Neural cell (in vitro differentiated cells): Measurements from ENCODE around the gene CYTH3. TPM values are rescaled to one million over a fixed set of nuclear protein-coding genes. Genes with fewer than 3 reads are reported as not detected.

Experiments
- H2AFZ ChIP-seq: fragments of 200-600, 300-800 bp; sonication (generic), shearing (Covaris generic); 2 replicates; pipeline ENCODE4 v1.6.0; 2014; ENCODE audit warnings: low read depth, mild to moderate bottlenecking, antibody characterized with exemption, low read length, moderate library complexity
- H3F3A ChIP-seq: fragments of 200-600 bp; shearing (Covaris generic); 2 replicates; pipeline ENCODE4 v1.6.1; 2016; ENCODE audit warnings: mild to moderate bottlenecking, moderate library complexity, mixed read lengths, antibody characterized with exemption, low read length; ENCODE audit not compliant: insufficient read depth, poor library complexity, severe bottlenecking
- H3K27ac ChIP-seq: fragments of 200-600, 300-800 bp; sonication (generic), shearing (Covaris generic); 2 replicates; pipeline ENCODE4 v1.5.1; 2014; ENCODE audit warnings: mild to moderate bottlenecking, low read length, moderate library complexity
- H3K27me3 ChIP-seq: fragments of 300-800, 200-600 bp; sonication (generic), shearing (Covaris generic); 2 replicates; pipeline ENCODE4 v1.6.0; 2014; ENCODE audit warnings: mild to moderate bottlenecking, low read depth, low read length, moderate library complexity; ENCODE audit not compliant: insufficient read depth
- H3K36me3 ChIP-seq: fragments of 300-800, 200-600 bp; sonication (generic), shearing (Covaris generic); 2 replicates; pipeline ENCODE4 v1.5.1; 2014; ENCODE audit warnings: mild to moderate bottlenecking, antibody characterized with exemption, low read length, moderate library complexity; ENCODE audit not compliant: insufficient read depth
- H3K4me2 ChIP-seq: fragments of 300-800, 200-600 bp; sonication (generic), shearing (Covaris generic); 2 replicates; pipeline ENCODE4 v1.6.0; 2014; ENCODE audit warnings: mild to moderate bottlenecking, low read length
- H3K4me3 ChIP-seq: fragments of 300-800, 200-600 bp; sonication (generic), shearing (Covaris generic); 2 replicates; pipeline ENCODE4 v1.5.1; 2014; ENCODE audit warnings: mild to moderate bottlenecking, low read length, moderate library complexity
- H3K79me2 ChIP-seq: fragments of 200-600 bp; shearing (Covaris generic); replicated peaks from 2 replicates; pipeline ENCODE4 v1.6.0; 2014; ENCODE audit warnings: mild to moderate bottlenecking, low read length, moderate library complexity; ENCODE audit not compliant: insufficient read depth
- H3K9ac ChIP-seq: fragments of 300-800, 200-600 bp; sonication (generic), shearing (Covaris generic); 2 replicates; pipeline ENCODE4 v1.6.1; 2016; ENCODE audit warnings: mild to moderate bottlenecking, low read length, mixed read lengths
- H3K9me2 ChIP-seq: fragments of 200-600 bp; shearing (Covaris generic); 2 replicates; pipeline ENCODE4 v1.6.1; 2016; ENCODE audit warnings: mild to moderate bottlenecking, low read length, mixed read lengths; ENCODE audit not compliant: insufficient read depth
- H3K9me3 ChIP-seq: fragments of 200-600, 300-800 bp; sonication (generic), shearing (Covaris generic); 2 replicates; pipeline ENCODE4 v1.6.1; 2016; ENCODE audit warnings: mild to moderate bottlenecking, mixed run types, low read length, moderate library complexity, mixed read lengths
- H4K20me1 ChIP-seq: fragments of 200-600 bp; shearing (Covaris generic); 2 replicates; pipeline ENCODE4 v1.6.1; 2016; ENCODE audit warnings: mild to moderate bottlenecking, mixed run types; ENCODE audit not compliant: insufficient read depth
- EP300 ChIP-seq: fragments of 450-650 bp; conservative IDR thresholded peaks from 2 replicates; pipeline ENCODE4 v1.6.1; 2014; ENCODE audit warnings: antibody characterized with exemption, mild to moderate bottlenecking, moderate library complexity; ENCODE audit not compliant: poor library complexity, severe bottlenecking
- EZH2 ChIP-seq: fragments of 200-600, 300-800 bp; shearing (Covaris generic), sonication (generic); IDR thresholded peaks from 2 replicates; pipeline ENCODE4 v1.6.1; 2014; ENCODE audit warnings: antibody characterized with exemption, low read length, borderline replicate concordance, mild to moderate bottlenecking; ENCODE audit not compliant: insufficient read depth, poor library complexity, severe bottlenecking
- MXI1 ChIP-seq: fragments of 450-650 bp; conservative IDR thresholded peaks from 2 replicates; pipeline ENCODE4 v1.6.1; 2014; ENCODE audit warnings: antibody characterized with exemption, mild to moderate bottlenecking; ENCODE audit not compliant: poor library complexity, severe bottlenecking
- POLR2AphosphoS5 ChIP-seq: IDR thresholded peaks from 2 replicates; pipeline ENCODE4 v1.6.1; 2012
- RAD21 ChIP-seq: fragments of 450-650 bp; conservative IDR thresholded peaks from 2 replicates; pipeline ENCODE4 v1.6.1; 2014; ENCODE audit warnings: antibody characterized with exemption, mild to moderate bottlenecking, moderate library complexity
- SMC3 ChIP-seq: fragments of 450-650 bp; conservative IDR thresholded peaks from 2 replicates; pipeline ENCODE4 v1.6.1; 2014; ENCODE audit warnings: antibody characterized with exemption, mild to moderate bottlenecking, moderate library complexity; ENCODE audit not compliant: poor library complexity
- TAF1 ChIP-seq: IDR thresholded peaks from 2 replicates; pipeline ENCODE4 v1.6.1; 2012; ENCODE audit warnings: low read depth
- polyA plus RNA-seq: library from polyadenylated mRNA; depleted of rRNA; stranded (reverse); fragments of >200 nt; gene quantifications from 2 replicates; pipeline ENCODE4 v1.2.3, GENCODE V29; 2014
- TF ChIP-seq, protein P1 (sequence below): fragments of 450-650 bp; IDR thresholded peaks from 2 replicates; pipeline ENCODE4 v1.5.1; 2014; ENCODE audit warnings: antibody characterized with exemption, mild to moderate bottlenecking, moderate library complexity; ENCODE audit not compliant: poor library complexity, severe bottlenecking
- TF ChIP-seq, protein P2 (sequence below): IDR thresholded peaks from 2 replicates; pipeline ENCODE4 v1.6.1; 2012; ENCODE audit warnings: borderline replicate concordance

CYTH3 gene
- polyA plus RNA-seq, 1 donor from 2014 or later = 33.9 TPM

DNA sequence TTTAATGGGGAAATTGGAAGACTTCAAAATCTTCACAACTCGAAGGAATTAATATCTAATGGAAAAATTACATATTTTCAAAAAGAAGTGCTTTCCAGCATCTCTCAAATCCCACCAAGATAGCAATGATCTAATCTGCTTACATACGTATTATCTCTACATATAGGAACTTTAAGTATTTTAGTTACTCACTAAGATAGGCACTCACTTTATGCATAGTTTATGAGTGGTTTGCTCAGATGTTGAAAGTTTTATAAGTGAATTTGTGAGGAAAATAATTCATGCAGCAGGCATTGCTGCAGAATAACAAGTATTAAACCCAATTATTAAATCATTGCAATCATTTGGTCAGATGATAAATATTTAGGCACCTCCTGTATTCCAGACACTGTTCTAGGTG is 2.3 kb upstream of the CYTH3 start:
- H3K79me2 ChIP-seq = peaks cover 12% of the 10 kb centered on the region
- no peak overlapping the region for H3K4me3 ChIP-seq
- no peak overlapping the region for H2AFZ ChIP-seq
- no peaks in the 10 kb centered on the region for H3K27me3 ChIP-seq
- H3K9ac ChIP-seq = no peak overlapping the region
- H3K27ac ChIP-seq = no peak overlapping the region
- H3K9me2 ChIP-seq = no peaks in the 10 kb centered on the region
- no peaks in the 10 kb centered on the region for H3K36me3 ChIP-seq
- no peaks in the 10 kb centered on the region for H4K20me1 ChIP-seq
- TF ChIP-seq EP300 (no peak), MXI1 (no peak), RAD21 (no peak), EZH2 (no peak), SMC3 (no peak), POLR2AphosphoS5 (no peak)
- TF ChIP-seq, protein P1, sequence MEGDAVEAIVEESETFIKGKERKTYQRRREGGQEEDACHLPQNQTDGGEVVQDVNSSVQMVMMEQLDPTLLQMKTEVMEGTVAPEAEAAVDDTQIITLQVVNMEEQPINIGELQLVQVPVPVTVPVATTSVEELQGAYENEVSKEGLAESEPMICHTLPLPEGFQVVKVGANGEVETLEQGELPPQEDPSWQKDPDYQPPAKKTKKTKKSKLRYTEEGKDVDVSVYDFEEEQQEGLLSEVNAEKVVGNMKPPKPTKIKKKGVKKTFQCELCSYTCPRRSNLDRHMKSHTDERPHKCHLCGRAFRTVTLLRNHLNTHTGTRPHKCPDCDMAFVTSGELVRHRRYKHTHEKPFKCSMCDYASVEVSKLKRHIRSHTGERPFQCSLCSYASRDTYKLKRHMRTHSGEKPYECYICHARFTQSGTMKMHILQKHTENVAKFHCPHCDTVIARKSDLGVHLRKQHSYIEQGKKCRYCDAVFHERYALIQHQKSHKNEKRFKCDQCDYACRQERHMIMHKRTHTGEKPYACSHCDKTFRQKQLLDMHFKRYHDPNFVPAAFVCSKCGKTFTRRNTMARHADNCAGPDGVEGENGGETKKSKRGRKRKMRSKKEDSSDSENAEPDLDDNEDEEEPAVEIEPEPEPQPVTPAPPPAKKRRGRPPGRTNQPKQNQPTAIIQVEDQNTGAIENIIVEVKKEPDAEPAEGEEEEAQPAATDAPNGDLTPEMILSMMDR = no peak
- TF ChIP-seq, protein P2, sequence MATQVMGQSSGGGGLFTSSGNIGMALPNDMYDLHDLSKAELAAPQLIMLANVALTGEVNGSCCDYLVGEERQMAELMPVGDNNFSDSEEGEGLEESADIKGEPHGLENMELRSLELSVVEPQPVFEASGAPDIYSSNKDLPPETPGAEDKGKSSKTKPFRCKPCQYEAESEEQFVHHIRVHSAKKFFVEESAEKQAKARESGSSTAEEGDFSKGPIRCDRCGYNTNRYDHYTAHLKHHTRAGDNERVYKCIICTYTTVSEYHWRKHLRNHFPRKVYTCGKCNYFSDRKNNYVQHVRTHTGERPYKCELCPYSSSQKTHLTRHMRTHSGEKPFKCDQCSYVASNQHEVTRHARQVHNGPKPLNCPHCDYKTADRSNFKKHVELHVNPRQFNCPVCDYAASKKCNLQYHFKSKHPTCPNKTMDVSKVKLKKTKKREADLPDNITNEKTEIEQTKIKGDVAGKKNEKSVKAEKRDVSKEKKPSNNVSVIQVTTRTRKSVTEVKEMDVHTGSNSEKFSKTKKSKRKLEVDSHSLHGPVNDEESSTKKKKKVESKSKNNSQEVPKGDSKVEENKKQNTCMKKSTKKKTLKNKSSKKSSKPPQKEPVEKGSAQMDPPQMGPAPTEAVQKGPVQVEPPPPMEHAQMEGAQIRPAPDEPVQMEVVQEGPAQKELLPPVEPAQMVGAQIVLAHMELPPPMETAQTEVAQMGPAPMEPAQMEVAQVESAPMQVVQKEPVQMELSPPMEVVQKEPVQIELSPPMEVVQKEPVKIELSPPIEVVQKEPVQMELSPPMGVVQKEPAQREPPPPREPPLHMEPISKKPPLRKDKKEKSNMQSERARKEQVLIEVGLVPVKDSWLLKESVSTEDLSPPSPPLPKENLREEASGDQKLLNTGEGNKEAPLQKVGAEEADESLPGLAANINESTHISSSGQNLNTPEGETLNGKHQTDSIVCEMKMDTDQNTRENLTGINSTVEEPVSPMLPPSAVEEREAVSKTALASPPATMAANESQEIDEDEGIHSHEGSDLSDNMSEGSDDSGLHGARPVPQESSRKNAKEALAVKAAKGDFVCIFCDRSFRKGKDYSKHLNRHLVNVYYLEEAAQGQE = no peak
- no peak overlapping the region for H3K4me2 ChIP-seq
- H3F3A ChIP-seq = no peaks in the 10 kb centered on the region
- no peaks in the 10 kb centered on the region for H3K9me3 ChIP-seq

GRCh38 chr7:6273917-6274630 is 1.6 kb upstream of the CYTH3 start:
- no peak overlapping the region for H3K4me2 ChIP-seq
- H3K9me2 ChIP-seq = no peaks in the 10 kb centered on the region
- peaks cover 17% of the 10 kb centered on the region for H3K79me2 ChIP-seq
- no peaks in the 10 kb centered on the region for H3F3A ChIP-seq
- H3K9ac ChIP-seq = no peak overlapping the region
- no peaks in the 10 kb centered on the region for H4K20me1 ChIP-seq
- no peaks in the 10 kb centered on the region for H3K9me3 ChIP-seq
- TF ChIP-seq POLR2AphosphoS5 (no peak), EZH2 (no peak), SMC3 (no peak), TAF1 (no peak), RAD21 (no peak), EP300 (no peak), MXI1 (no peak)
- TF ChIP-seq, protein P2 = no peak
- TF ChIP-seq, protein P1 = no peak
- no peak overlapping the region for H3K27ac ChIP-seq
- H3K36me3 ChIP-seq = no peaks in the 10 kb centered on the region
- H3K4me3 ChIP-seq = no peak overlapping the region
- H3K27me3 ChIP-seq = no peaks in the 10 kb centered on the region
- H2AFZ ChIP-seq = no peak overlapping the region
